ENCODE measurements around the gene SUMF1.

- TF ChIP-seq CTCF (IDR thresholded peaks at IDR 0.05) (no peak), POLR2A (IDR thresholded peaks at IDR 0.05) (no peak)
These were observed 50.1 kb downstream of the SUMF1 start for GRCh38 chr3:4416961-4417360.
